ENCODE results near the gene GSS.

The GSS gene

GRCh38 chr20:34955231-34956040 lies at the start of gene GSS, which contains the start of gene MYH7B:
Gene GSS (minus strand): TSS chr20:34955806. CDS start chr20:34951852, 3,954 bp downstream.
Gene MYH7B (plus strand): TSS chr20:34955868. CDS start chr20:34978006, 22,138 bp downstream.
- peak; percentile 95 to 98 (median 98) for DNase-seq (ENCODE audit: low read depth in 3 of 3)

DNA sequence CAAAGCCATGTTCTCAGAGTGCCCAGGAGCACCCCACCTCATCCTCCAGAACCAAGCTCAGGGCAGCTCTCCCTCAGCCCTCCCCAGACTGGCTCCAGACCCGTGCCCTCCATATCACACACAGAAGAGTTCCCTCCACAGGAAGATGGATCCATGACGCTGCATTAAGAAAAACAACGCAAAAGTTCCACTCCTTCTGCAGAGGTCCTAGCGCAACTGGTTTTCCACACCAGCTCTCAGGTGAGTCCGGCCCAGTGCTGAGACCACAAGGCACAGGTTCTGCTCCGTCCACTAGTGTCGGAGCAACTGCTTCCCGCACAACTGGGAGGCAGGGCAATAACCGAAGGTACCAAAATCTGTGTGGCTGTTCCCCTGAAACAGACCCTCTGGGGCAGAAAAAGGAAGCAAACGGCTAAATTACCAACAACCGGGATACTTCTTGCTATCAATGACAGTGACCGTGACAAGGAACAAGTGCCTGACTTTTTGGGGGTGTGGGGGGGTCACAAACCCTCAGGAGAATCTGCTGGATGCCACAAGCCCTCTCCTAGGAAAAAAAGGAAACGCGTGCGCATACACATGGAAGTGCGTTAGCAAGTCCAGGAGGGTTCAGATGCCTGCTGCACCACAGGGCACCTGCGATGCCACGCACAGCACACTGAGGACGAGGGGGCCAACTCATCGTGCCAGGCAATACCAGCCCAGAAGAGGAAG lies 49.3 kb upstream of the GSS start:
- no peak for DNase-seq (ENCODE audit: low read depth in 3 of 3)

DNA sequence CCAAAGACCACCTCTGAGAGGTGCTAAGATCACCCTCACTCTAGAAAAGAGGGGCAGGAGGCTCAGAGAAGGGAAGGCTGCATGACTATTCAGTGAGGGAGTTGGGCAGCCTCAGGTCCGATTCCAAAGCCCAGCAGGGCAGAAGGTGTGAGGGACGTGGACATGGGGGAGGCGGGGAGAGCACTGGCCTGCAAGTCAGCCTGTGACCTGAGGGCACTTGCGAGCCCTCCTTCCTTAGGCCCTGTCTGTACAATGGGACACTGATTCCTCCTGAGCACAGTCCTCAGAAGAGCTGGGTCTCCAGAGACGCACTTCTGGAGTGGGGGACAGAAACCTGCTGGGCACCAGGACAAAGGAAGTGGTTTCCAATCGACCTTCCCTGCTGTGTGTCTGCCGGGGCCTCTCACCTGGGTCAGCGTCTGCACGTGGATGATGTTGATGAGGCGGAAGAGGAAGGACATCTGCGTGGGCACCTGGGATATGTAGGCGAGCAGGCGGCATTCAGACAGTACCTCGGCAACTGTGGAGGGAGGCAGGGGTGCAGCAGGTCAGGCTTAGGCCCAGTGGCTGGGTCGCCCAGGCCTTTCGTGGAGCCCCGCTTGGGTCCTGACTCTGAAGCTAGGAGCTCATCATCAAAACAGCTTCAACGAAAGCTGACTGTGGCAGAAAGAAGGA lies 48.6 kb upstream of the GSS start:
- no peak for DNase-seq (ENCODE audit: low read depth in 3 of 3)

GRCh38 chr20:35003211-35004031 lies 47.8 kb upstream of the GSS start:
- DNase-seq (ENCODE audit: low read depth in 3 of 3): no peak

DNA sequence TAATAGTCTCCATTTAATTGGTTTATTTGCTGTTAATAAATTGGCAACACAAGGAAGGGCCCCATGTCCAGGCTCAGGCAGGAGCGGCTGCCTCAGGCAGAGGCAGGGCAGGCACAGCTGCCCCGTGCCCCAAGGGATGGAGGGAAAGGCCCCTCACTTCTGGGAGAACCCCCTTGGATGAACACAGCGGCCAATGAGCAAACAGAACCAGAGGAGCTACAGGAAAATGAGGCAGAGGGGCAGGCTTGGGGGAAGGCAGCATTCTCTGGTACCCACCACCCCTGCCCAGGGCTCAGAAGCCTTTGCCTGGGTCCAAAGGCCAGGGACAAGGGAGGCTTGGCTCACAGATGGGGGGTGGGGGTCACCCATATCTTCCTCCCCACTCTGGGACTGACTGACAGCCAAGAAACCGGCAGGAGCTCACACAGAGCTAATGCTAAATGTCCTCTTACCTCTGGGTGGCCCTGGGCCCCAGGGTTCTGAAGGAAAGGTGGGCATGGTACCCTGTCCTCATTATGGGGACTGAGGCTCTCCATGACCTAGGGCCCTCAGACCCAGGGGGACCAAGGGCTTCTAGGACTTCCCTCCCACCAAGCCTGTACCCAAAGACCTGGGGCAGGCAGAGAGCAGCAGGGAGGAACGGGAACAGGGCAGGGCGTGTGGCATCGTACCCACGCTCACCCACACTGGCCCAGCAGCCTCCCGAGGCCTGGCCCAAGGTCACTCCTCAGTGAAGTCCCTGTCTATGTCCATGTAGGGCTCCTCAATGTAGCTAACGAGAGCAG lies 47.0 kb upstream of the GSS start:
- DNase-seq (ENCODE audit: low read depth in 3 of 3): no peak

GRCh38 chr20:35001596-35002362 lies 46.2 kb upstream of the GSS start:
- DNase-seq (ENCODE audit: low read depth in 3 of 3): no peak

DNA sequence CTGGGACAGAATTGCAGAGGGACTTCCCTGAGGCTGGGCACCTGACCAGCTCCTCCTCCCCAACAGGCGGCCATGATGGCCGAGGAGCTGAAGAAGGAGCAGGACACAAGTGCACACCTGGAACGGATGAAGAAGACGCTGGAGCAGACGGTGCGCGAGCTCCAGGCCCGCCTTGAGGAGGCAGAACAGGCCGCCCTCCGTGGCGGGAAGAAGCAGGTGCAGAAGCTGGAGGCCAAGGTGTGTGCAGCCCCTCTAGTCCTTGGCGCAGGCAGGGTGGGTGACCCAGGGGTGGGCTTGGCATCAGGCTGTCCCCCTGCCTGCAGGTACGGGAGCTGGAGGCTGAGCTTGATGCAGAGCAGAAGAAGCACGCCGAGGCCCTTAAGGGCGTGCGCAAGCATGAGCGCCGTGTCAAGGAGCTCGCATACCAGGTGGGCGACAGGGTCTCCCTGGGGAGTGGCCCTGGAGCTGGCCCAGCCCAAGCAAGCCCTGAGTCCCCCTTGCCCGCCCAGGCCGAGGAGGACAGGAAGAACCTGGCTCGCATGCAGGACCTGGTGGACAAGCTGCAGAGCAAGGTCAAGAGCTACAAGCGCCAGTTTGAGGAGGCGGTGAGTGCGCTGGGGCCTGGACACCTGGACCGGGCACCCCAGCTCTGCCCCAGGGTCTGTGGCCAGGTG lies 45.5 kb upstream of the GSS start:
- DNase-seq (ENCODE audit: low read depth in 3 of 3): no peak

DNA sequence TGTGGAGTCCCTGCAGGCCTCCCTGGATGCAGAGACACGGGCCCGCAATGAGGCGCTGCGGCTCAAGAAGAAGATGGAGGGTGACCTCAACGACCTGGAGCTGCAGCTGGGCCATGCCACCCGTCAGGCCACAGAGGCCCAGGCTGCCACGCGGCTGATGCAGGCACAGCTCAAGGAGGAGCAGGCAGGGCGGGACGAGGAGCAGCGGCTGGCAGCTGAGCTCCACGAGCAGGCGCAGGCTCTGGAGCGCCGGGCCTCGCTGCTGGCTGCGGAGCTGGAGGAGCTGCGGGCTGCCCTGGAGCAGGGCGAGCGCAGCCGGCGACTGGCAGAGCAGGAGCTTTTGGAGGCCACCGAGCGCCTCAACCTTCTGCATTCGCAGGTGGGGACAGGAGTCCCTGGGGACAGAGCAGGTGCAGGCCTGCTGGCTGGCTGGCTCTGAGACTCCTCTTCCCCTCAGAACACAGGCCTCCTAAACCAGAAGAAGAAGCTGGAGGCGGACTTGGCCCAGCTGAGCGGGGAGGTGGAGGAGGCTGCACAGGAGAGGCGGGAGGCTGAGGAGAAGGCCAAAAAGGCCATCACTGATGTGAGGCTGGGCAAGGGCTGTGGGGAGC lies 44.8 kb upstream of the GSS start:
- no peak for DNase-seq (ENCODE audit: low read depth in 3 of 3)

DNA sequence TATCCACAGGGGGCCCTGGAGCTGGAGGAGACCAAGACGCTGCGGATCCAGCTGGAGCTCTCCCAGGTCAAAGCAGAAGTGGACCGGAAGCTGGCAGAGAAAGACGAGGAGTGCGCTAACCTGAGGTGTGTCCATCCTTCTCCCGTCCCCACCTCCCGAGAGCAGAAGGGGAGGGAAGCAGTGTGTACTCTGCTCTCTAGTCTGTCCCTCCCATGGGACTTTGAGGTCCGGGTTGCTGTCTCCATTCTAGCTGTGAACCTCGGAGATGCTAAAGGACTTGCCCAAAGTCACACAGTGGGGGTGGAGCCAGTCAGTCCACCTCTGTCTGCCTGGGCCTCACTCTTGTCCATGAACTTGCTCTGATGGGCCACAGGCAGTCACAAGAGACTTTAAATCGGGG lies 44.2 kb upstream of the GSS start:
- DNase-seq (ENCODE audit: low read depth in 3 of 3): no peak

DNA sequence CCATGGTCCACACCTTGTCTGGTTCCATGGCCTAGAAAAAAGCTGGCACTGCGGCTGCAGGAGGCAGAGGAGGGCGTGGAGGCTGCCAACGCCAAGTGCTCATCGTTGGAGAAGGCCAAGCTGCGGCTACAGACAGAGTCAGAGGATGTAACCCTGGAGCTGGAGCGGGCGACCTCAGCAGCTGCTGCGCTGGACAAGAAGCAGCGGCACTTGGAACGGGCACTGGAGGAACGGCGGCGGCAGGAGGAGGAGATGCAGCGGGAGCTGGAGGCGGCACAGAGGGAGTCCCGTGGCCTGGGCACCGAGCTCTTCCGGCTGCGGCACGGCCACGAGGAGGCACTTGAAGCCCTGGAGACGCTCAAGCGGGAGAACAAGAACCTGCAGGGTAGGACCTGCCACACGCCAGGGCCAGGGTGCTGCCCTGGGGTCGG lies 43.4 kb upstream of the GSS start:
- no peak for DNase-seq (ENCODE audit: low read depth in 3 of 3)

GRCh38 chr20:34998331-34998950 lies 42.8 kb upstream of the GSS start:
- DNase-seq (ENCODE audit: low read depth in 3 of 3): no peak

GRCh38 chr20:34997774-34998173 lies 42.2 kb upstream of the GSS start:
- DNase-seq (ENCODE audit: low read depth in 3 of 3): no peak

- DNase-seq (ENCODE audit: low read depth in 3 of 3): no peak
Measured at GRCh38 chr20:34997131-34997561, 41.5 kb upstream of the GSS start.

DNA sequence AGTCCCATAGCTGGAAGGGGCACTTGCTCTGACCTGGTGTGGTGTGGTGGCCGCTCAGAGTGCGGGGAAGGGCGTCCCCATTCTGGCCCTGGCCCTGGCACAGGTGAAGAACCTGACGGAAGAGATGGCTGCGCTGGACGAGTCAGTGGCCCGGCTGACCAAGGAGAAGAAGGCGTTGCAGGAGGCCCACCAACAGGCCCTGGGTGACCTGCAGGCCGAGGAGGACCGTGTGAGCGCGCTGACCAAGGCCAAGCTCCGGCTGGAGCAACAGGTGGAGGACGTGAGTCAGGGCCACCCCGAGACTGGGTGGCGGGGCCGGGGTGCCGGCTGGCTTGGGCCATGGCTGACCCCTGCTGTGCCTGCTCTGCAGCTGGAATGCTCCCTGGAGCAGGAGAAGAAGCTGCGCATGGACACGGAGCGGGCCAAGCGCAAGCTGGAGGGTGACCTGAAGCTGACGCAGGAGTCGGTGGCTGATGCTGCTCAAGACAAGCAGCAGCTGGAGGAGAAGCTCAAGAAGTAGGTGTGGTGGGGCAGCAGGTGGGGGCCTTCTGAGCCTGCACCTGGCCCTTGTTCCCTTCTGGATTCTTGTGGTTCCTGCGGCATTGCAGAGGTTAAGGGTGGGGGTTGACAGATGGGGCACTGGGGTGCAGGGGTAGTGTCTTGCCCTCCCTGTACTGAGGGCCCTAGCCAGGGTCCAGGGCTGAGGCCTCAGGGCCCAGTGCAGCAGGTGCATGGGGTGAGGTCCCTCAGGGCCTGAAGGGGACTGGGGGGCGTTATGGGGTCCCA lies 40.8 kb upstream of the GSS start:
- DNase-seq (ENCODE audit: low read depth in 3 of 3): no peak

GRCh38 chr20:34995696-34996095 lies 40.1 kb upstream of the GSS start:
- no peak for DNase-seq (ENCODE audit: low read depth in 3 of 3)

- DNase-seq (ENCODE audit: low read depth in 3 of 3): no peak
Measured at GRCh38 chr20:34995192-34995591, 39.6 kb upstream of the GSS start.

- DNase-seq (ENCODE audit: low read depth in 3 of 3): no peak
Measured at GRCh38 chr20:34994509-34995131, 39.0 kb upstream of the GSS start.

Measured in stimulated activated CD4-positive, alpha-beta T cell treated with anti-CD3 and anti-CD28 coated beads, TNF-alpha, amount 100 ng/mL, for 48 hours (primary cell).